H4 (cell line): Measurements from ENCODE around the gene PGBD5. TPM values are rescaled to one million over a fixed set of nuclear protein-coding genes. Genes with fewer than 3 reads are reported as not detected.

ENCODE experiments used
- total RNA-seq: library from RNA; depleted of rRNA; stranded (reverse); fragments of >200 nt; shearing (Covaris generic); gene quantifications from 2 replicates; pipeline ENCODE4 v1.2.3, GENCODE V29; 2014; rRNA removed

The PGBD5 gene
- total RNA-seq, 1 experiment from 2014 or later = 1.5 TPM

Other genes with a start within 250 kb of the PGBD5 start
- 31.1 and 32.6 TPM in 2 replicates for gene COG2, start 216.1 kb upstream of the PGBD5 start, total RNA-seq